Measurements from ENCODE around the gene PTN.

DNA sequence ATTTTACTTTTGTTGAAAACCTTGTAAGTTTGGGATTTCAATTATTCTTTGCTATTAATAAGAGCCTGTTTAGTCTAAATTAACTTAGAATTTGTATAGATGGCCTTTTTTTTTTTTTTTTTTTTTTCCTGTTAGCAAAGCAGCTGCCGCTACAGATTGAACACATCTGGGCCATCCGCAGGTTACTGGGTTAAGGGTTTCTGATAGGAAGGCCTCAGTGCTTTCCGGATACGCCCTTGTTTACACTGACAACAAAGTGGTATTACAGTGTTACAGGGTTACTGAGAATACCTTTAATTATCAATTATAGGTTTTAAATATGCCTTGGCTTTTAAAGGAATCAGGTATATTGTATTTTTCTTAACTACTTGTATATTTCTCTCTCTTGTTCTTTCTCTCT, 76.8 kb downstream of the PTN start:
- TF ChIP-seq, protein P1, sequence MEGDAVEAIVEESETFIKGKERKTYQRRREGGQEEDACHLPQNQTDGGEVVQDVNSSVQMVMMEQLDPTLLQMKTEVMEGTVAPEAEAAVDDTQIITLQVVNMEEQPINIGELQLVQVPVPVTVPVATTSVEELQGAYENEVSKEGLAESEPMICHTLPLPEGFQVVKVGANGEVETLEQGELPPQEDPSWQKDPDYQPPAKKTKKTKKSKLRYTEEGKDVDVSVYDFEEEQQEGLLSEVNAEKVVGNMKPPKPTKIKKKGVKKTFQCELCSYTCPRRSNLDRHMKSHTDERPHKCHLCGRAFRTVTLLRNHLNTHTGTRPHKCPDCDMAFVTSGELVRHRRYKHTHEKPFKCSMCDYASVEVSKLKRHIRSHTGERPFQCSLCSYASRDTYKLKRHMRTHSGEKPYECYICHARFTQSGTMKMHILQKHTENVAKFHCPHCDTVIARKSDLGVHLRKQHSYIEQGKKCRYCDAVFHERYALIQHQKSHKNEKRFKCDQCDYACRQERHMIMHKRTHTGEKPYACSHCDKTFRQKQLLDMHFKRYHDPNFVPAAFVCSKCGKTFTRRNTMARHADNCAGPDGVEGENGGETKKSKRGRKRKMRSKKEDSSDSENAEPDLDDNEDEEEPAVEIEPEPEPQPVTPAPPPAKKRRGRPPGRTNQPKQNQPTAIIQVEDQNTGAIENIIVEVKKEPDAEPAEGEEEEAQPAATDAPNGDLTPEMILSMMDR (IDR thresholded peaks at IDR 0.05): no peak
- TF ChIP-seq EZH2 (IDR thresholded peaks at IDR 0.05): no peak
